NCI-H2171 (cell line): ENCODE data around the gene SMYD5.

ENCODE experiments used
- DNase-seq: peaks from one replicate; lab custom pipeline; 2025; lab: John Stamatoyannopoulos, UW

The SMYD5 gene

GRCh38 chr2:73238976-73239375 is 24.9 kb downstream of the SMYD5 start:
- DNase-seq, result no peak

- DNase-seq, result no peak
These were observed 25.7 kb downstream of the SMYD5 start for GRCh38 chr2:73239776-73240175.

- DNase-seq, result peak; percentile 7
These were observed 30.0 kb downstream of the SMYD5 start for GRCh38 chr2:73243884-73244570.

- no peak for DNase-seq
These were observed 30.5 kb downstream of the SMYD5 start for GRCh38 chr2:73244580-73244979.

- no peak for DNase-seq
These were observed 32.8 kb downstream of the SMYD5 start for GRCh38 chr2:73246850-73247249.

- DNase-seq, result no peak
These were observed 35.6 kb downstream of the SMYD5 start for GRCh38 chr2:73249636-73250035.

- peak; percentile 46 for DNase-seq
These were observed 37.1 kb downstream of the SMYD5 start for GRCh38 chr2:73250872-73251846.

- no peak for DNase-seq
These were observed 38.4 kb downstream of the SMYD5 start for GRCh38 chr2:73252238-73253027.

- DNase-seq, result no peak
These were observed 39.4 kb downstream of the SMYD5 start for GRCh38 chr2:73253400-73253799.

- no peak for DNase-seq
These were observed 39.9 kb downstream of the SMYD5 start for GRCh38 chr2:73253901-73254300.

- no peak for DNase-seq
These were observed 40.4 kb downstream of the SMYD5 start for GRCh38 chr2:73254343-73255006.

GRCh38 chr2:73255007-73255644 is 41.1 kb downstream of the SMYD5 start:
- no peak for DNase-seq

GRCh38 chr2:73255907-73256617 is 42.0 kb downstream of the SMYD5 start:
- no peak for DNase-seq

- no peak for DNase-seq
These were observed 42.5 kb downstream of the SMYD5 start for GRCh38 chr2:73256618-73256922.

GRCh38 chr2:73257021-73257420 is 43.0 kb downstream of the SMYD5 start:
- no peak for DNase-seq

GRCh38 chr2:73257425-73258125 is 43.5 kb downstream of the SMYD5 start:
- DNase-seq, result no peak

- DNase-seq, result no peak
These were observed 44.3 kb downstream of the SMYD5 start for GRCh38 chr2:73258186-73258912.

GRCh38 chr2:73258913-73259215 is 44.8 kb downstream of the SMYD5 start:
- no peak for DNase-seq

GRCh38 chr2:73259276-73259675 is 45.2 kb downstream of the SMYD5 start:
- no peak for DNase-seq
